HG02610 (cell line): ENCODE data around the gene LDAH.
A peak's percentile ranks its signal among the peaks of the same experiment; 100 is the strongest.

ENCODE experiments used
- ATAC-seq: cut with Tn5 transposase; IDR thresholded peaks from one replicate; pipeline ENCODE4 v1.9.1; 2021; ENCODE audit warnings: mild to moderate bottlenecking, moderate library complexity; ENCODE audit not compliant: unreplicated experiment

Gene LDAH

DNA sequence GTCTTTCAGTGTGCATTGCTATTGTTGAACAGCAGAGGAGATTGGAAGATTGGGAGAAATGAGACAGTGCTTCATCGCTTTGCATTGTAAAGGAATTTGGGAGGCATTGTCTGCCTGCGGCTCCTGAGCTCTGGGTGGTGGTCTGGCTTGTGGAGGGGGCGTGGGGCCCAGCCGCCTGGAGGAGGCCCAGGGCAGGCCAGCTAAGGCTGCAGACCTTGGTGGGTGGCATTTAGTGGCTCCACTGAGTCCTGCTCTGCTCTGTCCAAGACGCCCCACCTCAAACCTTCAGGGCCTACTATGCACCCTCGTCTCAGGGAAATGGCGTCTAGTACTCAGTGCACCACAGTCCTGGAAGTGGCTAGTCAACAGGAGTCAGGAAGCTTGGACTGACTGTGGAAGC is 166.3 kb downstream of the LDAH start:
- ATAC-seq, result no peak

DNA sequence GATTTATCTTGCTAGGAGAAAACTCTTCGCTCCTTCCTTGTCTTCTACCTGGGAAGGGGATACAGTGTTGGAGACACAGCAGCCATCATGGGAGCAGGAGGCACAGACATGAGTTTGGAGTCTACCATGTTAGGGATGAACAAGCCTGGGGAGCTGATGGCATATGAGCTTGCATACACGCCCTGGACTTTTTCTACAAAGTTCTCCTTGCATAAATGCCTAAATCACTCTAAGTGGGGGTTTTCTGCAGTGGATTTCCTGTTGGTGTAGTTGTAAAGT is 168.4 kb downstream of the LDAH start:
- ATAC-seq, result no peak

DNA sequence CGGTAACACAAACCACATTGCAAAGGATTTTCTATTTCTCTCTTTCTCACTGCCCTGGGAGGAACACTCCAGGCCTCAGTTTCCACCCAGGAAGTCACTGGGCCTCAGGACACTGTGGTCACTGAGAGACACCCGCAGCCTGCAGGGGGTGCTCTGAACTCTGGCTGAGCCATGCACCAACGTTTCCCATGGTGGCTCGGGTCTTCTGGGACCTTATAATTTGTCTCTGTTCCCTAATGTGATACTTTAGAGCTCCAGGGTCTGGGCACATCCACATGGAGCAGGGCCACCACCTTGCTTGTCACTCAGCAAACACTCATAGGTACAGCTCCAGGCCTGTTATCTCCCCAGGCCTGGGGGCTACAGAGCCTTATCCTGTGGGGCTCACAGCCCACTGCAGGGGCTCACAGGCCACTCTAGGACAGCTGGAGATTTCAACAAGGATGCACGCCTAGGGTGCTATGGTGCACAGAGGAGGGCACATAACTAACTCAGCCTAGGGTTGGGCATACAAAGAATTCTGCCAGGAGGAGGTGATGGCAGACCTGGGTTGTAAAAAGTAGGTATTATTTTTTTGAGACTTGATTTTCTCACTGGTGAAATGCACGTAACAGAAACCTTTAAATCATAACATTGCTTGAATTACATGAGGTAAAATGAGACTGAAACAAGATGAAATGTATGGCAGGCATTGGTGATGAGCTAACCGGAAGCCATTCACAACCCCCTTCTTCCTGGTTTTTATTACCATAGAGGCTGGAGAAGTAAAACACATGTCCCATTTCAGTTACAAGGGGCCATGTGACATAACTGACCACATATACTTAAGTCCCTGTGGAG is 169.0 kb downstream of the LDAH start:
- ATAC-seq, result no peak

DNA sequence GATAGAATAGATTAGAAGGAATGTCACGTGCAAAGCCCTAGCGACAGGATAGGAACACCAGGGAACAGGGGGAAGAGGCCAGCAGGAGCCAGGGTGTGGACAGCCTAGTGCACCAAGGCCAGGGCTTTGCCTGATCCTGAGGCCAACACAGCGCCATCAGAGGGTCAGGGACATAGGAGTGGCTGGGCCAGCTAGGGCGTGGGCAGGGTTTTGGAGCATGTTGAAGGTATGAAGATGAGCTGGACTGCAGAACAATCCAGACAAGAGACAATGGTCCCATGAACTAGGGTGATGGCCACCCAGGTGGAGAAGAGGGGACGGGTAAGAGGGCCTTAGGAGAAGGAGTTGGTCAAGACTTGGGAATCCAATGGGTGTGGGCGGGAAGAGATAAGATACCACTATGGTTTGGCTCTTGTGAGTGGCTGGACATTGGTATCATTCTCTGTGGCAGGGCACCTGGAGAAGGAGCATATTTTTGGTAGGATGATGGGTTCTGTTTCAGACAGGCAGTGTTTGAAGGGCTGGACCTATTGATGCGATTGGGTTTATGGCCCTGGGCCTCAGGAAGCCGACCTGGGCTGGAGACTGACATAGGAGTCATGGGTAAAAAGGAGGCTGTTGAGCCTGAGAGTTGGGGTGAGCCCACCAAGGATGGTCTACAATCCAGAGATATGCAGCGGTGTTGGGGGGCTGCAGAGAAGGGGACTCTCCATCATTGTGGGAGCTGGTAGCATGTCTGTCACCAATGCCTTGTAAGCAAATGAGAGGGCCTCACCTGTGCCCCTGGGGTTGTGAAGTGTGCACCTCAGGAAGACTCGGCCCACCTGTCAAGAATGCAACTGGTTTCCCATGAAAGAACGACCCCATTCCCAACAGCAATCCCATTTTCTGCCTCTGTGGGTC is 170.0 kb downstream of the LDAH start:
- ATAC-seq, result no peak

GRCh38 chr2:20652141-20652540 is 170.8 kb downstream of the LDAH start:
- no peak for ATAC-seq

DNA sequence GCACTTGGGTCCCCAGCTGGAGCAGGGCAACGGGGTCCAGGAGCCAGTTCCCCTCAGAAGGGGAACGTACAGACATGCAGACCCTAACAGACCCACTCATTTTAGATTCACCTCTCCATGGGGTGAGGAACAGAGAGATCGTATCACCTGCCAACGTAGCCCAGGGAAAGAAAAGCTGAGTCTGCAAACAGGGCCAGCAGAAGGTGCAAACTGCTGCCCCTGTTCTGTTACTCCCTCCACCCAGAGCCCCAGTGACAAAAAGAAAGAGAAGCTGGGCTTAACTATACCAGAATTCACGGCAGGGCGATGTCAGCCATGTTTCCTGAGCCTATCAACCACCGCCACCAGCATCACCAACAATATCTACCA is 171.2 kb downstream of the LDAH start:
- no peak for ATAC-seq

- ATAC-seq, result peak; percentile 96
Observed at GRCh38 chr2:20650877-20651730, 171.8 kb downstream of the LDAH start, which contains the start of gene HS1BP3. Gene HS1BP3 (minus strand): TSS chr2:20651098. CDS start chr2:20651063, 35 bp downstream.

DNA sequence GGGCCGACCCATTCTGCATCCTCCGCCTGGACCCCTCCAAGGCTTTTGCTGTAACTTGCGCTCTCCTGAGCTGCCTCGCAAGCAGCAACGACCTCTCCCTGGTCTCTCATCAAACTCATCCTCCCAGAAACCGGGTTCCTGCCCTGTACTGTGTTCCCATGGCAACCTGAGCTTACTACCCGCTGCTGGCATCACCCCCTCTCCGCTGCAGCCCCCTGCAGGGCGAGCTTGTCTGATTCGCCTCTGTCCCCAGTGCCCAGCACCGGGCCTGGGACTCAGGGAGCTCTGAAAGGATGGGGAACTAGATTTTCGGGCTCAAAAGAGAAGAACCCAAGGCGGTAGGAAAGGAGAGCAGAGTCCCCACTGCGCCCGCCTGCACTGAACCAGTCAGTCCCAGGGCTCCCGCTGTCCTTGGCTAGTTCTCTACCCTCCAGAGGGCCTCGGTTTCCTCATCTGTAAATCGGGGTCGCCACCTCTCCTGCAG is 172.5 kb downstream of the LDAH start:
- peak; percentile 2 for ATAC-seq

DNA sequence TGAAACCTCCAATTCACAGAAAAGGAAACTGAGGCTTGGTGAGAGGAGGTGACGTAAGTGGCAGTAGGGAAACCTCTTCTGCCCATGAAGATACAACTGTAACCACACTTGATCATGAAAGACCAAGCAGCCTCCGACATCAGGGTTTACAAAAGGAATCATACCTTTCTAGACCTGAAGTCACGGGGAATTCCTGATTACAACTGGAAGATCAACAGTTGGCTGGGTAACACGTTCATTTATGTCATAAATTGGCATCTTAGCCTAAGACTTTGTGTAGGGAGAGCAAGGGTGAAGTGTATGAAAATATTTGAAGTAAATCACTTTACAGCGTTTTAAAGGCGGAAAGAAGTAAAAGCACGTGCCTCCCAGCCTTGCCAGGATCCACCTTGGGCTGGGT is 172.9 kb downstream of the LDAH start:
- ATAC-seq, result no peak

GRCh38 chr2:20649576-20649975 is 173.3 kb downstream of the LDAH start:
- ATAC-seq, result no peak

- ATAC-seq, result no peak
Observed at GRCh38 chr2:20648831-20649230, 174.1 kb downstream of the LDAH start.

DNA sequence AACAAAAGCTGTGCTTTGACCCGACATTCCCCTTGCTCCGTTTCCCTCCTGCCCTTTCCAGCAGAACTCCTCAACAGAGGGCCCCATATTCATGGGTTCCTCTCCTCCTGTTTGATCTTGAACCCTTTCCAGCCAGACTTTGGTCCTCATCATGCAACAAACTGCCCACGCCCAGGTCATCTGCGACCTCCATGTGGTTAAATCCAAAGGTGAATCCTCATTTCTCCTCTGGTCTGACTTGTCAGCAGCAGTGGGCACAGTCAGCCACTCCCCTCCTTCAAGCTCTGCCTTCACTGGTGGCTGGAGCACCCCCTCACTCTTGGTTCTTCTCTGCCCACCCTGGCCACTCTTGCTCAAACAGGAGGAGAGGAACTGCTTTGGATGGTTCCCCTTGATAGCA is 174.7 kb downstream of the LDAH start:
- ATAC-seq, result no peak

GRCh38 chr2:20647738-20648137 is 175.2 kb downstream of the LDAH start:
- ATAC-seq, result no peak

- ATAC-seq, result no peak
Observed at GRCh38 chr2:20647211-20647610, 175.7 kb downstream of the LDAH start.

DNA sequence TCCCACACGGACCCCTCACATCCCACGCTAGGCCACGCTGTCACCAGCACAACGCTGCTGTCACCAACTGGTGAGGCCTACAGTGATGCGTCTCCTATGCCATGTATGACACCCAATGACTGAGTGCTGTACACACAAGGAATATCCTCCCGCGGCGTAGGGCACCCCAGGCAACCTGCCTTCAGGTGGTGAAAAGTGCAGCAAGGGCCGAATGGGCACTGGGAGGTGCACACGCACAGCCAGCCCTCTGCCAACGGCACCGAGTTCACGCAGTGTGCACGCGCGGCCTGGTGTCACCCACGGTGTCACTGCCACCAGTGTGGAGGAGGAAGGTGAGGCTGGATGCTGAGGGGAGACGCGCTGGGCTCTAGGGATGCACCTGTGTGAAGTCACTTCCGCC is 176.5 kb downstream of the LDAH start:
- ATAC-seq, result no peak

- ATAC-seq, result no peak
Observed at GRCh38 chr2:20645761-20646160, 177.1 kb downstream of the LDAH start.

DNA sequence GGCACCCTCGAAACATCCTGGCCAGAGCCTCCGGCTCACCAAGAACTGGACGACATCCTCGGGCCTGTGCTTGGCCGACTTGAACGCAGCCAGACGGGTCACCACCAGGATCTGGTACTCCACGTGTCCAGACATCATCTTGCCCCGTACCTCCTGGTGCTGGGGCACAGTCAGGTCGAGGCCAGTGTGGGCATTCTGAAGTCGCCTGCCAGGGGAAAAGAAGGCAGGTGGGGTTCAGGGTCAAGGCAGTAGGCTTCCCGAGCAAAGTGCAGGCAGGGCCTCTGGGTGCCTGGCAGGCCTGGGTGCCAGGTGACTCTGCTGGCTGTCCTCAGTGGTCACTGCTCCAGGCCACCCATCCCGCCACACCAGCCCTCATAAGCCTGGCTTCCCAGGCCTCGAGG is 177.6 kb downstream of the LDAH start:
- ATAC-seq, result no peak

DNA sequence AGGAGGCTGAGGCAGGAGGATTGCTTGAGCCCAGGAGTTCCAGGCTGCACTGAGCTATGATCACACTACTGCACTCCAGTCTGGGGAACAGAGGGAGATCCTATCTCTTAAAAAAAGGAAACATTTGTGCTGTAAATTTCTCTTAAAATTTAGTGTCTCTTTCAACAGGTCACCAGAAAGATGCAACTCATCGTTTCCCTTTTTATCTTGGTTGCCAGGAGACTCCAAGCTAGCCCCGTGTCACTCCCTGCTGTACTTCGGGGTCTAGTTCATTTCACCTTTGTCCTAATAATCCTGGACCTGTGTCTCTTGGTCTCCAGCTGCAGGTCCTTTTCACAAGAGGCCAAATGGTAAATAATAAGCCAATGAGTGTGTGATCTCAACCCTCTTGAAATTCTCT is 179.1 kb downstream of the LDAH start:
- ATAC-seq, result no peak

GRCh38 chr2:20643060-20643459 is 179.8 kb downstream of the LDAH start:
- no peak for ATAC-seq

GRCh38 chr2:20642055-20642971 is 180.6 kb downstream of the LDAH start:
- peak; percentile 96 for ATAC-seq
